WTC11 (cell line): Measurements from ENCODE around the gene MEIS3.

Source experiments
- ATF6 ChIP-seq: sonication (generic); formaldehyde crosslinking; IDR thresholded peaks from 2 replicates; pipeline ENCODE4 v1.8.1; 2023; ENCODE audit warnings: mild to moderate bottlenecking, missing genetic modification reagents
- CREB1 ChIP-seq: sonication (generic); formaldehyde crosslinking; IDR thresholded peaks from 2 replicates; pipeline ENCODE4 v1.8.0; 2023; ENCODE audit warnings: mild to moderate bottlenecking, missing genetic modification reagents
- CTCF ChIP-seq: fragments of 200-600 bp; IDR thresholded peaks from 2 replicates; pipeline ENCODE4 v1.8.0; 2022; ENCODE audit warnings: antibody characterized with exemption
- ESRRA ChIP-seq: sonication (generic); formaldehyde crosslinking; IDR thresholded peaks from 2 replicates; pipeline ENCODE4 v1.8.1; 2022; ENCODE audit warnings: mild to moderate bottlenecking, missing genetic modification reagents, borderline replicate concordance
- FOXP4 ChIP-seq: sonication (generic); formaldehyde crosslinking; IDR thresholded peaks from 2 replicates; pipeline ENCODE4 v1.8.0; 2022; ENCODE audit warnings: mild to moderate bottlenecking, missing genetic modification reagents
- MAX ChIP-seq: sonication (generic); formaldehyde crosslinking; IDR thresholded peaks from 2 replicates; pipeline ENCODE4 v1.8.0; 2022; ENCODE audit warnings: mild to moderate bottlenecking, missing genetic modification reagents
- MXD4 ChIP-seq: fragments of 250-450 bp; sonication (Bioruptor Pico); IDR thresholded peaks from 2 replicates; pipeline ENCODE4 v1.8.0; 2021; ENCODE audit warnings: mild to moderate bottlenecking, moderate library complexity, borderline replicate concordance
- USF1 ChIP-seq: sonication (generic); formaldehyde crosslinking; IDR thresholded peaks from 2 replicates; pipeline ENCODE4 v1.8.0; 2022; ENCODE audit warnings: mild to moderate bottlenecking, missing genetic modification reagents
- ZBTB21 ChIP-seq: sonication (generic); formaldehyde crosslinking; IDR thresholded peaks from 2 replicates; pipeline ENCODE4 v1.8.1; 2023; ENCODE audit warnings: mild to moderate bottlenecking, missing genetic modification reagents, borderline replicate concordance
- ZNF138 ChIP-seq: sonication (generic); formaldehyde crosslinking; conservative IDR thresholded peaks from 2 replicates; pipeline ENCODE4 v1.8.1; 2022; ENCODE audit warnings: mild to moderate bottlenecking, moderate library complexity, missing genetic modification reagents

GRCh38 chr19:47404334-47405196 is 14.8 kb downstream of the MEIS3 start:
- TF ChIP-seq ESRRA (CRISPR knock-in tag) (no peak), USF1 (CRISPR knock-in tag) (no peak), ZNF138 (CRISPR knock-in tag) (no peak), CREB1 (CRISPR knock-in tag) (no peak), CTCF (no peak), ZBTB21 (CRISPR knock-in tag) (no peak), MXD4 (CRISPR knock-in tag) (no peak), ATF6 (CRISPR knock-in tag) (no peak), FOXP4 (CRISPR knock-in tag) (no peak), MAX (CRISPR knock-in tag) (no peak)
